Activated CD8-positive, alpha-beta memory T cell treated with anti-CD3 and anti-CD28 coated beads, Interleukin-2, amount 50 U/mL, for 24 hours (primary cell): Measurements from ENCODE around the gene GMPR.
"Not testable (repeated sequence)": the region's sequence is repeated elsewhere in the genome, so short reads cannot be mapped to it uniquely, and the experiment has no call there.

Experiments
- DNase-seq: peaks from one replicate; pipeline ENCODE4 v3.0.0-alpha.2; 2020; ENCODE audit errors: extremely low read depth

The GMPR gene

GRCh38 chr6:16225062-16225731, 13.2 kb upstream of the GMPR start:
- DNase-seq: not testable (repeated sequence)

- not testable (repeated sequence) for DNase-seq
Observed at GRCh38 chr6:16226117-16227047, 12.0 kb upstream of the GMPR start.

- no peak for DNase-seq
Observed at GRCh38 chr6:16227048-16227562, 11.3 kb upstream of the GMPR start.

- DNase-seq: no peak
Observed at GRCh38 chr6:16227605-16228004, 10.8 kb upstream of the GMPR start.

GRCh38 chr6:16228043-16228442, 10.3 kb upstream of the GMPR start:
- DNase-seq: no peak

GRCh38 chr6:16228709-16229665, 9.4 kb upstream of the GMPR start:
- DNase-seq: no peak

GRCh38 chr6:16229700-16230099, 8.7 kb upstream of the GMPR start:
- DNase-seq: no peak

- DNase-seq: no peak
Observed at GRCh38 chr6:16230953-16231352, 7.4 kb upstream of the GMPR start.

GRCh38 chr6:16232086-16232485, 6.3 kb upstream of the GMPR start:
- DNase-seq: no peak

- DNase-seq: no peak
Observed at GRCh38 chr6:16236009-16236501, 2.3 kb upstream of the GMPR start.

- DNase-seq: no peak
Observed at GRCh38 chr6:16236631-16237199, 1.7 kb upstream of the GMPR start.

GRCh38 chr6:16237242-16237641, 1.1 kb upstream of the GMPR start:
- DNase-seq: no peak

GRCh38 chr6:16238963-16239797, 793 bp downstream of the GMPR start:
- no peak for DNase-seq

GRCh38 chr6:16239798-16240123, 1.4 kb downstream of the GMPR start:
- DNase-seq: no peak

- no peak for DNase-seq
Observed at GRCh38 chr6:16240589-16241320, 2.4 kb downstream of the GMPR start.

GRCh38 chr6:16241321-16241689, 2.9 kb downstream of the GMPR start:
- DNase-seq: no peak

GRCh38 chr6:16243055-16243454, 4.7 kb downstream of the GMPR start:
- no peak for DNase-seq

- DNase-seq: no peak
Observed at GRCh38 chr6:16243664-16244063, 5.3 kb downstream of the GMPR start.

GRCh38 chr6:16244446-16244845, 6.1 kb downstream of the GMPR start:
- no peak for DNase-seq
